HAP-1 (cell line): ENCODE measurements around the gene ETV3.

Experiments used
- DNase-seq, 2 experiments: peaks; one replicate each; pipeline ENCODE4 v3.0.0-alpha.2; 2016 to 2020; ENCODE audit warnings: low spot score in 2 of 2
- H3K27me3 ChIP-seq: fragments of 250-450 bp; sonication (Bioruptor Pico); 2 replicates; pipeline ENCODE4 v1.5.1; 2020; ENCODE audit warnings: low read depth, mild to moderate bottlenecking, moderate library complexity
- H3K36me3 ChIP-seq: fragments of 250-450 bp; sonication (Bioruptor Pico); replicated peaks from 2 replicates; pipeline ENCODE4 v1.5.1; 2020; ENCODE audit warnings: mild to moderate bottlenecking
- H3K4me1 ChIP-seq: fragments of 250-450 bp; sonication (Bioruptor Pico); 2 replicates; pipeline ENCODE4 v1.5.1; 2020; ENCODE audit warnings: mild to moderate bottlenecking
- H3K4me3 ChIP-seq: fragments of 250-450 bp; sonication (Bioruptor Pico); 2 replicates; pipeline ENCODE4 v1.5.1; 2020; ENCODE audit warnings: mild to moderate bottlenecking, moderate library complexity
- H3K9me3 ChIP-seq: fragments of 250-450 bp; sonication (Bioruptor Pico); 2 replicates; pipeline ENCODE4 v1.5.1; 2020; ENCODE audit warnings: mild to moderate bottlenecking, moderate library complexity
- in situ Hi-C: fragments of 300-500 bp; cut with MboI; formaldehyde crosslinking; loops from 3 replicates; pipeline ENCODE4 v1.14.3; 2020; ENCODE audit warnings: low sequenced_read_pairs, inconsistent platforms, mixed read lengths

ETV3 gene

DNA sequence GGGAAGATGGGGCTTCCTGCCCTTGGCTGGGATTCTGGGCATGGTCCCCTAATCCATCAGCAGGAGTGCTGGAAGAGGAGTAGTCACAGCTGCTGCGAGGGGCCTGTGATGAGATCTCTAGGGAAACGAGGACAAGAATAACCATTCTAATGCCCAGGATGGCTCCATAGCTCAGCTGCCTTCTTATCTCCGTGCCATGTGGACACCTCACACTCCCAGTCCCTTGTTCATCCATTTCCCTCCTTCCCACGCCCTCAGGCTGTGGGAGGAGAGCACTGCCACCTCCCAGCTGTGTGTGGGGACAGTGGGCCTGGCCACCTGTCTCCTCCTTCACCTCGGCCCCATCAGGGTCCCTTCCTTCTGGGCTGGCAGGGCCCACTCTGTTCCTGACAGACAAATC lies 16.1 kb upstream of the ETV3 start:
- no peak for DNase-seq
- in situ Hi-C loops = loop anchor here (5.0 kb wide), 1 partner anchor 62 kb away; no protein-coding TSS in a partner anchor
- Histone ChIP-seq H3K36me3 (no peaks in the 10 kb centered on the region), H3K4me3 (no peak overlapping the region), H3K9me3 (no peaks in the 10 kb centered on the region), H3K4me1 (peaks cover 29% of the 10 kb centered on the region), H3K27me3 (no peaks in the 10 kb centered on the region)

DNA sequence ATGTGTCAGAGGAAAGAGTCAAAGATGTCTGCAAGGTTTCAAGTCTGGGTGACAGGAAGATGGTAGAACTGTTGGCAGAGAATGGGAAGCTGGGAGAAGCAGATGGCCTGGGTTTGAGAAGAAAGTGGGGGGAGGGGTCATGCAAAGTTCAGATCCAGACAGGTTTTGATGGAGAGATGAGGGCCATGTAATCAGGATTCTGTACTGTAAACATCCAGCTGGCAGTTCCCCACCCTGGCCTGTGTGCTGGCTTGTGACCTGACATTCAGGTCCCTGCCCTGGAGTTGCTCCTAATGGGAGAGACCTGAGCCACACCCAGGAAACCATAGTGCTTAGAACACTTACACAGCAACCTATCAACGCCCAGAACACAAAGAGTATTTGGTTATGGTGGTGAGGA lies 15.6 kb upstream of the ETV3 start:
- Histone ChIP-seq H3K27me3 (no peaks in the 10 kb centered on the region), H3K36me3 (no peaks in the 10 kb centered on the region), H3K9me3 (no peaks in the 10 kb centered on the region), H3K4me1 (peaks cover 26% of the 10 kb centered on the region), H3K4me3 (no peak overlapping the region)
- in situ Hi-C loops = loop anchor here (5.0 kb wide), 1 partner anchor 61 kb away; no protein-coding TSS in a partner anchor
- no peak for DNase-seq

DNA sequence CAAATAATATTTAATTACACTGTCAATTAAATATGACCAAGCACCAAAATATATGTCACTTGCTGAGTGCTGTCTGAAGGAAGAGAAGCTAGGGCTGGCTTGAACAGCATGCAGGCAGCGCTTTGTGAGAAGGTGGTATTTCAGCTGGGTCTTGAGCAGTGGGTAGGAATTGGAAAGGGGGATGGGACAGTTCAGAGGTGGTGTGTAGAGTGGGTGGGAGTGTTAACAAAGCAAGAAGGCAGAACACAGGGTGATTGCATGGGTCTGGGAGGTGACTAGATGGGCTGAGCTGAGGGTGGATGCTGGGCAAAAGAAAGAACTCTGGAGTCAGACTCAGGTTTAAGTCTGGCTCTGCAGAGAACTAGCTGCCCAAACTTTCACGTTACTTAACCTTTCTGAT lies 14.3 kb upstream of the ETV3 start:
- DNase-seq = no peak
- in situ Hi-C loops = loop anchor here (5.0 kb wide), 1 partner anchor 60 kb away; no protein-coding TSS in a partner anchor
- Histone ChIP-seq H3K27me3 (no peaks in the 10 kb centered on the region), H3K4me1 (peaks cover 35% of the 10 kb centered on the region), H3K4me3 (no peak overlapping the region), H3K36me3 (no peaks in the 10 kb centered on the region), H3K9me3 (no peaks in the 10 kb centered on the region)

DNA sequence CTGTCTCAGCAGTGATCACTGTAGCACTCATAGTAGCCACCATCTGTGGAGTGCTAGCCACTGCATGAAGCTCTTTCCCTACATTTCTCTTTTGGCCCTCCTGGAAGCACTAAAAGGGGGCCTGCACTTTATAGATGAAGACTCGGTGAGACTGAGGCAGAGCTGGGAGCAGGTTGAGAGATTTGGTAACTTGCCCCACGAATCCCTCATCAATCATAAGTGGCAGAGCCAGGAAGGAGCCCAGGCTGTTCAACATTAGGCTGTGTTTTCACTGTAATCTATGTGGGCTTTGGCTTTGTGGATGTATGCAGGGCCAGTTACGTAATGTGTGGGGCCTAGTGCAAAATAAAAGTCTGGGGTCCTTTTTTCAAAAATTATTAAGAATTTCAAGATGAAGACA lies 13.3 kb upstream of the ETV3 start:
- Histone ChIP-seq H3K4me3 (no peak overlapping the region), H3K9me3 (no peaks in the 10 kb centered on the region), H3K36me3 (no peaks in the 10 kb centered on the region), H3K27me3 (no peaks in the 10 kb centered on the region), H3K4me1 (peaks cover 31% of the 10 kb centered on the region)
- DNase-seq = no peak
- in situ Hi-C loops = loop anchor here (5.0 kb wide), 1 partner anchor 59 kb away; no protein-coding TSS in a partner anchor

DNA sequence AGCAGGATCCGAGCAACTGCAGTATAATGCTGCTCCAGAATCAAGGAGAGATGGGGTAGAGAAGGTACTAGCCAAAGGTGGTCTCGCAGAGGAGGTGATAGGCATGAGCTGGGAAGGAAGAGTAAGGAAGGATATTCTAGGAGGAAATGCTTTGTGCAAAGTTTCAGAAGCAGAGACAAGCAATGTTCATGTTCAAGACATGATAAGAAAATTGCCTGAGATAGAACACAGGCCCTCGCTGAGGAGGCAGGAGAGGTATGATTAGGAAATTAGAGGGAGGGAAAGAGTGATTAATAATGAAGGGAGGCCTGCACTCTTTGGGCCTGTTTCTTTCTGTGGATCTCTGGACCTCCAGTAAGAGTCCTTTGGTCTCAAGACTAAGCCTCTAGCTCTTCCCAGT lies 12.9 kb upstream of the ETV3 start:
- in situ Hi-C loops = loop anchor here (5.0 kb wide), 1 partner anchor 59 kb away; no protein-coding TSS in a partner anchor
- no peaks in the 10 kb centered on the region for H3K9me3 ChIP-seq
- no peak overlapping the region for H3K4me3 ChIP-seq
- H3K27me3 ChIP-seq = no peaks in the 10 kb centered on the region
- no peak for DNase-seq
- H3K4me1 ChIP-seq = peaks cover 27% of the 10 kb centered on the region
- no peaks in the 10 kb centered on the region for H3K36me3 ChIP-seq

DNA sequence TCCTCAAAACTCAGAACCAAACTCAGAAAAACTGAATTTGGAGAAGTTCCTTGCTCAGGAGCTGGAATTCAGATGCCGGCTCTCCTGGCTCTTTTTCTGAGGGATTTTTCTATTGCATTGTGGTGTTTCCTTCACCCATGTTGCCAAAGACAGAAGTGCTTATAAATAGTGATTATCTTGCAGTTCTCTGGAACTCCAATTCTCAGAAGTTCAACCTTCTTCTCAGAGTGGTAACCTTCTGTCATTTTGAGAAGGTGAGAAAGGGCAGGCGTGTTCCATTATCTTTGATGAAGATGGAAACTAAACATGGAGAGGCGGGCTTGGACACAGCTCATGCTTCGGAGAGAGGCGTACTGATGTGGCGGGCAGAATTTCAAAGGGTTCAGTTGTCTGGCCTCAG lies 12.4 kb upstream of the ETV3 start:
- no peaks in the 10 kb centered on the region for H3K36me3 ChIP-seq
- no peak for DNase-seq
- no peak overlapping the region for H3K4me3 ChIP-seq
- in situ Hi-C loops = loop anchor here (5.0 kb wide), 1 partner anchor 58 kb away; no protein-coding TSS in a partner anchor
- H3K9me3 ChIP-seq = no peaks in the 10 kb centered on the region
- peaks cover 23% of the 10 kb centered on the region for H3K4me1 ChIP-seq
- no peaks in the 10 kb centered on the region for H3K27me3 ChIP-seq

DNA sequence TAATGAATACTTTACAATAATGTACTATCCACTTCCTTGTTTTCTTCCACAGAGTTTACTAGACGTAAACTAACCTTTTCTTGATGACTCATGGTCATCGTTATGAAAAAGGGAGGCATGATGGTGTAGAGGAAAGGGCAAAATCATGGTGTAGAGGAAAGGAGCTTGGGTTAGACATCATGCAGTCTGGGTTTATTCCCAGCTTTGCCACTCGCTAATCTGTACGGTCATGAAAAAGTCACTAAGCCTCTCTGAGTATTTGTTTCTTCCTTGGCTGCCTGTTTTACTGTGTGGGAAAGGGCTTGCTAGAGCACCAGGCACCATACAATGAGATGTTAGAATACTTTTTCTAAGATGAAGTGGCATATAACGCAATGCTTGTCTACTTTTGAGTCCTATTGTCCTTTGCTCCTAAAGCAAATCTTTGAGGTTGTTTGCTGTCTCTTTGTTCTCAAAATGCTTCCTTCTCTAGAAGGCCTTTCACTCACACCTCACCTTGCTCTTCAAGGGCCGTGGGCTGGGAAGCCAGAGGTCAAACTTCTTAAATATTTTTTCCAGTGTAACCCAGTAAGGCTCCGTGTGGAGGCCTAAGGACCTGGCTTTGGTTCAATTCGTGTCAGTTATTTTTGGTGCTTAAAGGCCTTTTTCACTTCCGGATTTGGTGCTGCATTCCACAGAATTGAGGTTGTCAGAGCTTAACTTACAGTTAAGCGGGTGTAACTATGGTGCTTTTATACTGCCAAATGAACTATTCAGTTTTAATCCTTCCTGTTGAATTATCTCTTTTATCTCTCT lies 9.9 kb upstream of the ETV3 start:
- peak; percentile 40 to 73 for DNase-seq
- H3K27me3 ChIP-seq = no peaks in the 10 kb centered on the region
- no peaks in the 10 kb centered on the region for H3K36me3 ChIP-seq
- in situ Hi-C loops = no loop called here
- no peak overlapping the region for H3K4me3 ChIP-seq
- H3K9me3 ChIP-seq = no peaks in the 10 kb centered on the region
- H3K4me1 ChIP-seq = peaks cover 14% of the 10 kb centered on the region

DNA sequence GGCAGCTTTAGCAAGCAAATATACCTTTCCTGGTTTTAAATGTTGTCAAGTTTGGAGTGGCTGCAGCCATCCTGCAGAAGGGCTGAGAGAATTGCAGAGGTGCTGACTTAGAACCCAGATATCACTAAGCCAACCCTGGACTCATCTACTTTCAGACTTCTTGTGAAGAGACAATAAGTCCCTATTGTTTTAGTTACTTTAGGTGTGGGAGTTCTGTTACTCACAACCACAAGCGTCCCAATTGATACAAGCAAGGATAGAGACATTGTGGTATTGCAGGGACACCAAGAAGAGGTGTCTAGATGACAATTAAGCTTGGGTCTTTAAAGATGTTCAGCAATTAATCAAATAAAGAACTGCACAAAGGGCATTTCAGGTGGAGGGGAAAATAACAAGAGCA lies 8.8 kb upstream of the ETV3 start:
- Histone ChIP-seq H3K4me3 (no peak overlapping the region), H3K9me3 (no peaks in the 10 kb centered on the region), H3K27me3 (no peaks in the 10 kb centered on the region), H3K36me3 (no peaks in the 10 kb centered on the region), H3K4me1 (peaks cover 14% of the 10 kb centered on the region)
- in situ Hi-C loops = no loop called here
- DNase-seq = no peak

DNA sequence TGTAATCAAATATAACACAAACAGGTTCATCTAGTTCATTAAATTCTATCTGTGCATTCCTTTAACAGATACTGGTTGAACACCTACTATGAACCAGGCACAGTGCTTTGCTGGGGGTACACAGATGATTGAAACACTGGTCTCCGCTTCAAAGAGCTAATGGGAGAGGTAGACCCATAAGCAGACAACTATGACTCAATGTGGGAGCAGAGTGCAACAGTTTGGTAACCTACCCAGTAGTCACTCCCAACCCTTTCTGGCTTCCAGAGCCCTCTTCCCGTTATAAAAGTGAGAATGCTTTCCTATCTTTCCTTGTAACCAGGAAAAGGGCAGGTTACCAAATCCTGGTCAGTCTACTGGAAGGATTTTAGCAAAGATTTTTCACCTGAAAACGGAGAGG lies 8.0 kb upstream of the ETV3 start:
- in situ Hi-C loops = no loop called here
- no peak for DNase-seq
- no peaks in the 10 kb centered on the region for H3K36me3 ChIP-seq
- H3K4me3 ChIP-seq = no peak overlapping the region
- H3K4me1 ChIP-seq = peaks cover 14% of the 10 kb centered on the region
- H3K27me3 ChIP-seq = no peaks in the 10 kb centered on the region
- H3K9me3 ChIP-seq = no peaks in the 10 kb centered on the region

DNA sequence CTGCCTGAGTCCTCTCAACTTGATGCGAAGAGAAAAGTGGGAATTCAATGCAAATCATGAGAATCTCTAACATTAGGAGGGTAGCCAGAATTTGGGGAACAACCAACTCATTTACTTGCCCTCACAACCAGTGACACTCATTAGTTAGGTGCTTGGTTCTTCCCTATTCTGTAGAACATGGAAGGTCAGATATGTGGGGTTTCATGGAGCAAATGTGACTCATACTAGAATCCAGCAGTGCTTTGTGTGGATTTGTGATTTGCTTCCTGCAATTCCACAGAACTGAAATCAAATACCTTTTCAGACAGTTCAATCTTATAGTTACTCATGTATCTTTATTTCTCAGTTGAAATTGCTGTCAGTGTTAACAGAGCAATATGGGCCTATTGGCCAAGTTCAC lies 6.9 kb upstream of the ETV3 start:
- Histone ChIP-seq H3K27me3 (no peaks in the 10 kb centered on the region), H3K9me3 (no peaks in the 10 kb centered on the region), H3K4me3 (no peak overlapping the region), H3K4me1 (peaks cover 14% of the 10 kb centered on the region), H3K36me3 (no peaks in the 10 kb centered on the region)
- in situ Hi-C loops = no loop called here
- no peak for DNase-seq

DNA sequence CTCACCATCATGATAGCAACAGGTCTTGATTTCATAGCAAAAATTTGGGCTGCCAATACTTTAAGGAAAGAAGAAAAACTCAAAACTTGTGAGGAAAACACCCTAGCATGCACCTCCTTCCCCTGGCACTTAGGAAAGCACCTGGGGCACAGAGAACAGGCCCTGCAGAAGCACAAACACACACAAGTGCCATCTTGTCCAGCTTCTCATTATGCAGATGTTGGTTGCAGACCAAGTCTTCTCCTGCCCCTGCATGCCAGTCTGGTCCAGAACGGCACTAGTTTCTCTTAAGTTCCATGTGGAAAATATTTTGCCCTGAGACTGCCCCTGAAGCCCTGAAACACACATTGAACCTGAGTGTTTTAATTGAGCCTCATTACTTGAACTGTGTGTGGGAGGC lies 6.3 kb upstream of the ETV3 start:
- Histone ChIP-seq H3K9me3 (no peaks in the 10 kb centered on the region), H3K4me3 (no peak overlapping the region), H3K27me3 (no peaks in the 10 kb centered on the region), H3K36me3 (no peaks in the 10 kb centered on the region), H3K4me1 (peaks cover 14% of the 10 kb centered on the region)
- in situ Hi-C loops = no loop called here
- DNase-seq = no peak

DNA sequence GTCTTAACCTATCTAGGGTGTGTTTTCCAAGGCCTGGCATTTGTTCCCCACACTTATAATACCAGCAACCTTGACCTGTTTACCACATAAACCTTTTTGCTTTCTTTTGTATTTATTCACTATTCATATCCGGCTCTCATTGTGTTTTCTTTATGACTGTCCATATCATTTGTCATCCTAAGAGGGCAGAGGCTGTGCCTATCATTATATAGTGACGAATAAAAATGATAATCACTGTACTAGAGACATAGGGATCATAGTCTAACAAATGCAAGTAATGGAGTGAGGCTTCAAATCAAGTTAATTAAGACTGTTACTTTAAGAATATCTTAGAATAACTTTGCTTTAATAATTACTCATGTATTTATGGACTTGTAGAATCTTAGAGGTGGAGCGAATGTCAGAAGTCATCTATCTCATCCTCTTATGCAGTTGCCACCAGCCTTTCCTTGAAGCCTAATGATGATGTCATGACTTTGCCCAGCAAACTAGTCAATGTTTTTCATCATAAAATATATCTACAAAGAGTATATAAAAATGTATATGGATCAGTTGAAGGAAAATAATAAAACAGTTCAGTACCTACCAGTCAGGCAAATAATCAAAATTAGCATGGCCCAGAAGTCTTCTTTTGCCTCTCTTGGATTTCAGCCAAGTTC lies 4.7 kb upstream of the ETV3 start:
- no peak overlapping the region for H3K4me3 ChIP-seq
- no peak for DNase-seq
- in situ Hi-C loops = no loop called here
- H3K27me3 ChIP-seq = no peaks in the 10 kb centered on the region
- H3K4me1 ChIP-seq = peaks cover 8% of the 10 kb centered on the region
- H3K9me3 ChIP-seq = no peaks in the 10 kb centered on the region
- H3K36me3 ChIP-seq = no peaks in the 10 kb centered on the region

DNA sequence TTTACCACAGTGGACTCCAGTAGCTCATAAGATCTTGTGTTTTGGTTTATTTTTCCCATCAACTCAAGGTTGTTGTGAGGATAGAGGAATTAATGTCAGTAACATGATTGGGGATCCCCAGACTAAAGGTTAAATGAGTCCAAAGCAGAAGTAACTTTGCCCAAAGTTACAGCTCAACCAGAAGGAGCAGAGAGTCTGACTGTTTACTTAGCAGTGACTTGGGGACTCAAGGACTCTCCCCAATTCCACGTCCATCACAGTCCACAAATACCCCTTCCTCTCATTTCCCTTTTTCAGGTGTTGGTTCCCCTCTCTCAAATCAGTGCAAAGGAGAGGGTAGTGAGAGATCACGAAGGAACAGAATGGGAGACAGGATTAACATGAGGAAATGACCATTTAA lies 4.0 kb upstream of the ETV3 start:
- Histone ChIP-seq H3K4me3 (no peak overlapping the region), H3K9me3 (no peaks in the 10 kb centered on the region), H3K27me3 (no peaks in the 10 kb centered on the region), H3K4me1 (peaks cover 5% of the 10 kb centered on the region; the same call in 1 of the 2 replicates), H3K36me3 (no peaks in the 10 kb centered on the region)
- no peak for DNase-seq
- in situ Hi-C loops = no loop called here

DNA sequence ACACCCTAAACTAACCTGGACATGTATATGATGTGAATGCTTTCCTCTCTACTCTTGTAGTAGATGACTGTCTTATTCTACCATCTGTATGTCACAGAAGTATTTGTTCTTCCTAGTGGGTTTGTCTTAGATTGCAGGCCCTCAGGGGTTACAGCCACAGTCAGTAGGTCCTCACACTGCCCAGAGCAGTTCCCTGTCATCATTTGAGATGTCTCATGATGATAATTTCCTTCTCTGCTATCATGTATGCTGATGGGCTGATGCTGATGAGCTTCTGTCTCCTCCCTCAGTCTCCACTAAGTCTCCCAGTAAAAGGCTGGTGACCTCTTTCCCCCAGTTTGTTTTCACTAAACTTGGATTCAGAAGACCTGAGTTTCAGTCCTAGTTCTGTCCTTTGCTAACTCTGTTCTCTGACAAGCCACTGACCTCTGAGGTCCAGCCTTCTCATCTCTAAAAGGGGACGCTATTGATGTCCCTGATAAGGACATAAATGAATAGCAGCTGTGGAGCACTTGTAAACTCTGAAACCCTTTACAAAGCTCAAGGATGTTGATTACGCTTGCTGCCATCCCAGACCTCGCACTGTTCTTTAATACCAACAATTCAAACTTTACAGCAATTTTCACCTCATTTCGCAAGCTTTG lies 3.1 kb upstream of the ETV3 start:
- Histone ChIP-seq H3K9me3 (no peaks in the 10 kb centered on the region), H3K4me1 (peaks cover 8% of the 10 kb centered on the region; the same call in 1 of the 2 replicates), H3K4me3 (no peak overlapping the region), H3K27me3 (no peaks in the 10 kb centered on the region), H3K36me3 (no peaks in the 10 kb centered on the region)
- DNase-seq = no peak
- in situ Hi-C loops = no loop called here
